Body of pancreas (tissue), 4 donors: ENCODE measurements around the gene OLFML3. TPM values are rescaled to one million over a fixed set of nuclear protein-coding genes. Genes with fewer than 3 reads are reported as not detected.

Source experiments
- ATAC-seq: fragments of 150-250 bp; one replicate; pipeline ENCODE4 v1.9.1; 2016
- DNase-seq, 4 donors: peaks; one replicate each; pipeline ENCODE4 v3.0.0-alpha.2; 2019
- H3K27ac ChIP-seq, 4 donors: fragments of 200-600 bp; sonication (generic); 1 replicate in 3 of 4; 2 replicates in 1 of 4; pipeline versions ENCODE4 v1.5.1 to v1.6.1; 2016 to 2019; ENCODE audit warnings: mild to moderate bottlenecking in 1 of 4, mixed read lengths in 1 of 4, moderate library complexity in 1 of 4
- H3K27me3 ChIP-seq, 2 donors: fragments of 200-600 bp; sonication (generic); one replicate each; pipeline ENCODE4 v1.6.0; 2016; ENCODE audit warnings: mild to moderate bottlenecking in 1 of 2
- H3K36me3 ChIP-seq, 2 donors: fragments of 200-600 bp; sonication (generic); replicated peaks in 1 of 2; 2 replicates each; pipeline ENCODE4 v1.5.1; 2016; ENCODE audit warnings: low read depth in 2 of 2; ENCODE audit not compliant: insufficient read depth in 1 of 2
- H3K4me1 ChIP-seq: fragments of 200-600 bp; sonication (generic); one replicate; pipeline ENCODE4 v1.6.0; 2016
- H3K4me3 ChIP-seq, 2 donors: fragments of 200-600 bp; sonication (generic); 1 replicate in 1 of 2; 2 replicates in 1 of 2; pipeline ENCODE4 v1.5.1; 2016 to 2019
- H3K9me3 ChIP-seq, 3 donors: fragments of 200-600 bp; sonication (generic); 1 replicate in 2 of 3; 2 replicates in 1 of 3; pipeline ENCODE4 v1.5.1; 2016
- CTCF ChIP-seq, 7 experiments: fragments of 450-650 bp in 4 of 7; fragments of 200-600 bp in 3 of 7; sonication (generic) in 3 of 7; IDR thresholded peaks; one replicate each; pipeline ENCODE4 v1.5.1; 2016 to 2019; ENCODE audit warnings: antibody characterized with exemption in 7 of 7
- POLR2A ChIP-seq, 3 donors: fragments of 450-650 bp; IDR thresholded peaks; one replicate each; pipeline ENCODE4 v1.6.1; 2016; ENCODE audit warnings: antibody characterized with exemption in 3 of 3, mild to moderate bottlenecking in 2 of 3
- WGBS, 2 donors: methylation state at CpG; one replicate each; pipeline ENCODE4 v1.1.5; 2017; 5-methylcytosine and 5-hydroxymethylcytosine counted together
- intact Hi-C: fragments of 100-400 bp; cut with DNase I; formaldehyde crosslinking; loops from one replicate; pipeline ENCODE4 v1.15.1; 2023
- total RNA-seq, 2 donors: library from RNA; depleted of rRNA; stranded (reverse); fragments of >200 nt; gene quantifications; one replicate each; pipeline ENCODE4 v1.1.0, GENCODE V29; 2016

OLFML3 gene
- total RNA-seq, 2 donors from 2014 or later = 9.9 to 30.7 TPM

- H3K4me1 ChIP-seq = no peaks in the 10 kb centered on the region
- no peak for ATAC-seq
- H3K27me3 ChIP-seq = no peaks in the 10 kb centered on the region
- DNase-seq = no peak
- no peak overlapping the region for H3K4me3 ChIP-seq
- no peak overlapping the region for H3K27ac ChIP-seq
- intact Hi-C loops = no loop called here
- 79 to 80% methylated on average over 4 of the region's 4 CpGs for WGBS, 2 donors
- no peaks in the 10 kb centered on the region for H3K36me3 ChIP-seq
- H3K9me3 ChIP-seq = no peaks in the 10 kb centered on the region
- TF ChIP-seq POLR2A (IDR thresholded peaks at IDR 0.05) = no peak
- TF ChIP-seq CTCF (IDR thresholded peaks at IDR 0.05) = no peak
These were observed 11.7 kb downstream of the OLFML3 start for GRCh38 chr1:113990961-113991360.

- Histone ChIP-seq H3K27ac (no peak overlapping the region), H3K4me1 (no peaks in the 10 kb centered on the region), H3K4me3 (no peak overlapping the region), H3K27me3 (no peaks in the 10 kb centered on the region), H3K36me3 (no peaks in the 10 kb centered on the region), H3K9me3 (no peaks in the 10 kb centered on the region)
- DNase-seq (no peak), ATAC-seq (no peak)
- TF ChIP-seq POLR2A (IDR thresholded peaks at IDR 0.05) (no peak), CTCF (IDR thresholded peaks at IDR 0.05) (no peak)
- intact Hi-C loops = no loop called here
- WGBS, 2 donors = 84 to 92% methylated on average over 5 of the region's 5 CpGs
These were observed 12.3 kb downstream of the OLFML3 start for GRCh38 chr1:113991467-113991997.

- Histone ChIP-seq H3K9me3 (no peaks in the 10 kb centered on the region), H3K36me3 (no peaks in the 10 kb centered on the region), H3K27me3 (no peaks in the 10 kb centered on the region), H3K4me1 (no peaks in the 10 kb centered on the region), H3K27ac (no peak overlapping the region), H3K4me3 (no peak overlapping the region)
- ATAC-seq = no peak
- TF ChIP-seq POLR2A (IDR thresholded peaks at IDR 0.05) (no peak), CTCF (IDR thresholded peaks at IDR 0.05) (no peak)
- intact Hi-C loops = no loop called here
- DNase-seq = no peak
- 86 to 87% methylated on average over 3 to 5 of the region's 5 CpGs for WGBS, 2 donors
These were observed 13.8 kb downstream of the OLFML3 start for GRCh38 chr1:113993072-113993471.

GRCh38 chr1:113993766-113994165 lies 14.5 kb downstream of the OLFML3 start:
- Histone ChIP-seq H3K4me1 (no peaks in the 10 kb centered on the region), H3K27ac (no peak overlapping the region), H3K36me3 (no peaks in the 10 kb centered on the region), H3K9me3 (no peaks in the 10 kb centered on the region), H3K4me3 (no peak overlapping the region), H3K27me3 (no peaks in the 10 kb centered on the region)
- WGBS, 2 donors = 83 to 92% methylated on average over 1 to 2 of the region's 2 CpGs
- TF ChIP-seq POLR2A (IDR thresholded peaks at IDR 0.05) = no peak
- no peak for TF ChIP-seq CTCF (IDR thresholded peaks at IDR 0.05)
- DNase-seq = no peak
- ATAC-seq = no peak
- intact Hi-C loops = no loop called here

GRCh38 chr1:113995382-113995781 lies 16.1 kb downstream of the OLFML3 start:
- intact Hi-C loops = no loop called here
- no peak for DNase-seq
- no peaks in the 10 kb centered on the region for H3K9me3 ChIP-seq
- H3K4me1 ChIP-seq = no peaks in the 10 kb centered on the region
- H3K36me3 ChIP-seq = no peaks in the 10 kb centered on the region
- TF ChIP-seq POLR2A (IDR thresholded peaks at IDR 0.05) (no peak), CTCF (IDR thresholded peaks at IDR 0.05) (no peak)
- 95 to 100% methylated on average over 2 of the region's 2 CpGs for WGBS, 2 donors
- H3K4me3 ChIP-seq = no peak overlapping the region
- H3K27ac ChIP-seq = no peak overlapping the region
- no peak for ATAC-seq
- no peaks in the 10 kb centered on the region for H3K27me3 ChIP-seq
